ENCODE measurements around the gene FKBP8.

The FKBP8 gene

DNA sequence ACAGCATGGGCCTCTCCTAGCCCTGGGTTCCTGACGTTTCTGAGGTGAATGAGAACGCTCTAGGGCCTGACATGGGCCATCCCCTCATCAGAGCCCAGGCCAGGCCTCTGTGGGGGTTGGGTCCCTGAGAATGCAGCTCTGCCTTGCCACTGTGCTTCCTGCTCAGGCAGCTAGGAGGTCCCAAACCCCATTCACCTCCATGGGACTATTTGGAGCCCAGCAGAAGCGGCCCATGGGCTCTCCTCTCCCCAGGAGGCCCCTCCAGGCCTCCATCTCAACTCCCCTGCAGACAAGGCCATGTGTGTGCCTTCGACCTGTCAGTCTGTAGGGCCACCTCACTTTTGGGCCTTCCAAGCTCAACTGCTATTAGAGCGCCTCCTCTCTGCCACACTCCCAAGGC lies 58.4 kb downstream of the FKBP8 start:
- TF ChIP-seq EZH2phosphoT487 (IDR thresholded peaks at IDR 0.05; ENCODE audit: low read depth), result no peak
- TF ChIP-seq, protein P1, sequence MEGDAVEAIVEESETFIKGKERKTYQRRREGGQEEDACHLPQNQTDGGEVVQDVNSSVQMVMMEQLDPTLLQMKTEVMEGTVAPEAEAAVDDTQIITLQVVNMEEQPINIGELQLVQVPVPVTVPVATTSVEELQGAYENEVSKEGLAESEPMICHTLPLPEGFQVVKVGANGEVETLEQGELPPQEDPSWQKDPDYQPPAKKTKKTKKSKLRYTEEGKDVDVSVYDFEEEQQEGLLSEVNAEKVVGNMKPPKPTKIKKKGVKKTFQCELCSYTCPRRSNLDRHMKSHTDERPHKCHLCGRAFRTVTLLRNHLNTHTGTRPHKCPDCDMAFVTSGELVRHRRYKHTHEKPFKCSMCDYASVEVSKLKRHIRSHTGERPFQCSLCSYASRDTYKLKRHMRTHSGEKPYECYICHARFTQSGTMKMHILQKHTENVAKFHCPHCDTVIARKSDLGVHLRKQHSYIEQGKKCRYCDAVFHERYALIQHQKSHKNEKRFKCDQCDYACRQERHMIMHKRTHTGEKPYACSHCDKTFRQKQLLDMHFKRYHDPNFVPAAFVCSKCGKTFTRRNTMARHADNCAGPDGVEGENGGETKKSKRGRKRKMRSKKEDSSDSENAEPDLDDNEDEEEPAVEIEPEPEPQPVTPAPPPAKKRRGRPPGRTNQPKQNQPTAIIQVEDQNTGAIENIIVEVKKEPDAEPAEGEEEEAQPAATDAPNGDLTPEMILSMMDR (IDR thresholded peaks at IDR 0.05; ENCODE audit: low read depth, low read length), result no peak
- no peaks in the 10 kb centered on the region for H3K27me3 ChIP-seq (ENCODE audit: low read depth, low read length)
- no peak overlapping the region for H2AFZ ChIP-seq (ENCODE audit: low read depth, low read length)
- H3K4me1 ChIP-seq (ENCODE audit: low read length), result peaks cover 2% of the 10 kb centered on the region; the same call in 1 of the 2 replicates
- no peak overlapping the region for H3K9ac ChIP-seq (ENCODE audit: low read length)
- H3K4me3 ChIP-seq (ENCODE audit: low read length), result no peak overlapping the region
- no peaks in the 10 kb centered on the region for H3K36me3 ChIP-seq (replicated peaks; ENCODE audit: low read depth, low read length)
- peaks cover 94% of the 10 kb centered on the region for H4K20me1 ChIP-seq (ENCODE audit: insufficient read depth, low read length)
- peaks cover 98% of the 10 kb centered on the region for H3K79me2 ChIP-seq (ENCODE audit: low read length)
- no peaks in the 10 kb centered on the region for H3K9me3 ChIP-seq (ENCODE audit: insufficient read depth, low read length)
- no peak overlapping the region for H3K4me2 ChIP-seq (ENCODE audit: low read length)
- H3K27ac ChIP-seq (ENCODE audit: low read length), result no peak overlapping the region

DNA sequence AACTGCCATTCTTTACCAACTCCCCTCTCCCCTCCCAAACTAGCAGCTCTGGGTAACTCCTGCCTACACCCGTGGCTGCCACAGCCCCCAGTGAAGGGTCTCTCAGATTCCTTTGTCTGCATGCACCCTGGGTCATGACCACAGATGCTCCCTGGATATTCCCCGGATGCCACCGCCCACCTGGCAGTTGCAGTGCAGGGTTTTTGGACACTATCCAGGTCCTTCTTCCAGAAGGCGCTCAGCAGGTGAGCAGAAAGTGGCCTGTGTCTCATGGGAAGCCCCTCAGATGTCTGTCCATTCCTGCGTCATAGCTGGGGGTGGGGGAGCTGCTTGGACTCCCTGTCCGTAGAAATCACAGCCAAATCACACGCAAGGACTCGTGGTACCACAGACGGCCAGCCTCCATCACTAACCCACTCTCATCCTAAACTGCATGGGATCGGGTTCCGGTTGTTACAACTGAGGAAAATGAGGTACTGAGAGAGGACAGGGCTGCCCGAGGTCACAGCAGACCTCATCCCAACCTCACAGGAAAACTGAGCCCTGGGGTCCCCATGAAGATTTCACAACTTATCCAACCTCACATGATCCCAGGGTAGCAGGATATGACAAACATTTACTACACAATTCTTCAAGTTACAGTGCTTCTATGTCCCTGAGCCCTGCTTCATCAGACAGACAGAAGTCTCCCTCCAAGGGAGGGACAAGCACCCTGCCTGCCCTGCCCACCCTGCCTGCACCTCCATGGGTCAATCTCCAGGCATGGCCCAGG lies 60.1 kb downstream of the FKBP8 start:
- Histone ChIP-seq H3K4me3 (ENCODE audit: low read length) (no peak overlapping the region), H3K9ac (ENCODE audit: low read length) (no peak overlapping the region), H3K36me3 (replicated peaks; ENCODE audit: low read depth, low read length) (no peaks in the 10 kb centered on the region), H2AFZ (ENCODE audit: low read depth, low read length) (no peak overlapping the region), H4K20me1 (ENCODE audit: insufficient read depth, low read length) (peaks cover 93% of the 10 kb centered on the region), H3K4me1 (ENCODE audit: low read length) (peaks cover 19% of the 10 kb centered on the region), H3K79me2 (ENCODE audit: low read length) (peaks cover 98% of the 10 kb centered on the region), H3K27me3 (ENCODE audit: low read depth, low read length) (no peaks in the 10 kb centered on the region), H3K27ac (ENCODE audit: low read length) (no peak overlapping the region), H3K4me2 (ENCODE audit: low read length) (no peak overlapping the region), H3K9me3 (ENCODE audit: insufficient read depth, low read length) (no peaks in the 10 kb centered on the region)
- TF ChIP-seq, protein P1 (IDR thresholded peaks at IDR 0.05; ENCODE audit: low read depth, low read length), result no peak
- no peak for TF ChIP-seq EZH2phosphoT487 (IDR thresholded peaks at IDR 0.05; ENCODE audit: low read depth)
